ENCODE data around the gene HOXB2.

Gene HOXB2

DNA sequence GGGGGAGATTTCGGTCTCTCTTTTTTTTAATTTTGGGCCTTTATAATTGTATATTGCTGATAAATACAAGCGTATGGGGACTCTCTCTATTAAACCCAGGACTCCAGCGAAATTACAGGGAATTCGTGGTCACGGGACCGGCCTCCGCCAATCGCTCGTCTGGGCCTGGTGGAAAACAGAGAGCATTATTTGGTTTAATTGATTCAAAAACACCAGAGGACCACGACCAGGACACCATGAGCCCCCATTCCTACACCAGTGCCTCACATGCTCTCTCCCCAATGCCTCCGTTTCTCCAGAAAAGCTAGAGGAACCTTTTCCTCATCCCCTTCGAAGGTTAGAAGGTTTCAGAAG, at the start of gene HOXB2:
TSS of gene HOXB2 (minus strand) at position 88 of the 354 bp plus-strand sequence. CDS start 198 bp downstream, outside the sequence.
- no peak for DNase-seq

DNA sequence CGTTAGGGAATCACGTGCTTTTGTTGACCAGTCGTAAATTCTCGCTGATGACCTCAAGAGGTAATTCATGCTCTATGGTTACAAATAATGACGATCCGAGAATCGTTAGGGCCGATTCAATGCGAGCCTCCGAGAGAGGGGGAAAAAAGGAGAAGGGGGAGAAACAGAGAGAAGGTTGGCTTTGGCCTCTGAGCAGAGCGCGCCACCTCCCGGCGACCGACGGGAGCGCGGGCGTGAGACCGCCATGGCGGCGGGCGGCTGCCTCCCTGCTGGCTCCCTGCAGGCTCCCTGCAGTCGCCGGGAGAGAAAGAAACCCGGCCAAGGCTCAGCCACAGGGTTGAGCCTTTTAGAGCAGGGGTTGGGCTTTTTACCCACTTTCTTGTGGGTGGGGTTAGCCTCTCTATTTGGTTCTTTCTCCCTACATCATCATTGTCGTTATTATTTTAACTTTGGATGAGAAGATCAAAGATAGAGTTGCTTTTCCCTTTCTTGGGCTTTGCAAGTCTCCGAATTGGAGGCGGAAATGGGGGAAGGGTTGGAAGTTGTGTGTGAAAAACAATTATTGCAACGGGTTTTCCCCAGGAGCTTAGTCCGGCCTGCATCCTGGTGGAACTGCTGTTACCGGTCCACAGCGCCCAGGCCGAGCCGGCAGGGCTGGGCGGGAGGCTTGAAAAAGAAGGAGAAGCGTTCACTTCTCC, 49.1 kb upstream of the HOXB2 start:
- peak; percentile 73 for DNase-seq

DNA sequence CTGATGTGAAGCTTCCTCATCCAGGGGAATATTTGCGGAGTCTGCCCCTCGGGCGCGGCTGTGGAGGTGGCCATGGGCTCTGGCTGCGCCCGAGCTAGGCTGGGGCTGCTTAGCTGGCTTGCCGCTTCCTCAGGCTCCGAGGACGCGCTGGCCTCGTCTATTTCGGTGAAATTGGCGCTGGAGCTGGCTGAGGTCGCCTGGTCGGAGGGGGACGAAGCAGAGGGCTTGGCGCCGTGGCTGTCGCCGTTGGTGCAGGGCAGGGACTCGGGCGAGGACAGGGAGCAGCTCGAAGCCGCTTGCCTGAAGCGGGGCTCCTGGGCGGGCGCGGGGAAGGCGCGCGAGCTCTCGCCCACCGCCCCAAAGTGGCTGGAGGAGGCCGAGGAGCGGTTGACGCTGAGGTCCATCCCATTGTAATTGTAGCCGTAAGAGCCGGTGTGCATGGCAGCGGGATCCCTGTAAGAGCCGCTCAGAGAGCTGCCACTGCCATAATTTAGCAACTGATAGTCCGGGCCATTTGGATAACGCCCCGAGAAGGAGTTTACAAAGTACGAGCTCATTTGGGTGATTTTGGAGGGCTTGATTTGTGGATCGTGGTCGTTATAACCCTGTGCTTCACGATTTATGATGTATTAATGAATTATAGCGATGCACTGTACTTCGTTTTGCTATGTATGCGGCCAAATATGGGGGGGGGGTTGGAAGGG, 48.4 kb upstream of the HOXB2 start, which contains the start of gene HOXB5:
TSS of gene HOXB5 (minus strand) at position 654 of the 704 bp plus-strand sequence. CDS start at position 557, 97 bp downstream.
- no peak for DNase-seq

DNA sequence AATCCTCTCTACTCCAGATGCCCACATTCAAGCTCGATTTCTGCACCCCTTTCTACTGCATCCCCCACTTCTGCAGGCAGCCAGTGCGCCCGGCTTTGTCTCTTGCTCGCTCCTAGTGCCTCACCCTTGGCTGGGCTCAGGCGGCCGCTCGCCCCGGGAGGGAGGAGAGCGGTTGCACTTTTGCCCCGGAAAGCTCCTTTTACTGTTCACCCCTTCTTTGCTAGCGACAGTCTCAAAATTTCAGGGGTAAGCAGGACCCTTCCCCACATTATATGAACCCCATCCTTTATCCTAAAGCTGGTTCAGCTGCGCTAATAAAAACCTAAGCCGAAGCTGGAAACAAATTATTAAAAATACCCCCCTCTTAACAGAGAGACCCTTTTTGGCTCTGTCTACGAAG, 47.7 kb upstream of the HOXB2 start:
- DNase-seq, result no peak

DNA sequence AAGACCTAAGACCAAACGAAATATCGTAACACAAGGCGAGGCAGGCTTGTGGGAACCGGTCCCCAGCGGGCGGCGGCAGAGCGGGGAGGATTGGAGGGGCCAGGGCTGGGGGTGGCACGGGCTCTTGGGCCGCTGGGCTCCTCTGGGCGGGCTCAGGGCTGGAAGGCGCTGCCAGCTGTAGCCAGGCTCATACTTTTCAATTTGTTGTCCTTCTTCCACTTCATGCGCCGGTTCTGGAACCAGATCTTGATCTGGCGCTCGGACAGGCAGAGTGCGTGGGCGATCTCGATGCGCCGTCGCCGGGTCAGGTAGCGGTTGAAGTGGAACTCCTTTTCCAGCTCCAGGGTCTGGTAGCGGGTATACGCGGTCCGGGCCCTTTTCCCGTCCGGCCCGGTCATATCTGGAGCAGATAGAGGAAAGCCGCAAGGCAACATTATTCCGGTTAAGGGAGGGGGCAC, 47.2 kb upstream of the HOXB2 start:
- no peak for DNase-seq

DNA sequence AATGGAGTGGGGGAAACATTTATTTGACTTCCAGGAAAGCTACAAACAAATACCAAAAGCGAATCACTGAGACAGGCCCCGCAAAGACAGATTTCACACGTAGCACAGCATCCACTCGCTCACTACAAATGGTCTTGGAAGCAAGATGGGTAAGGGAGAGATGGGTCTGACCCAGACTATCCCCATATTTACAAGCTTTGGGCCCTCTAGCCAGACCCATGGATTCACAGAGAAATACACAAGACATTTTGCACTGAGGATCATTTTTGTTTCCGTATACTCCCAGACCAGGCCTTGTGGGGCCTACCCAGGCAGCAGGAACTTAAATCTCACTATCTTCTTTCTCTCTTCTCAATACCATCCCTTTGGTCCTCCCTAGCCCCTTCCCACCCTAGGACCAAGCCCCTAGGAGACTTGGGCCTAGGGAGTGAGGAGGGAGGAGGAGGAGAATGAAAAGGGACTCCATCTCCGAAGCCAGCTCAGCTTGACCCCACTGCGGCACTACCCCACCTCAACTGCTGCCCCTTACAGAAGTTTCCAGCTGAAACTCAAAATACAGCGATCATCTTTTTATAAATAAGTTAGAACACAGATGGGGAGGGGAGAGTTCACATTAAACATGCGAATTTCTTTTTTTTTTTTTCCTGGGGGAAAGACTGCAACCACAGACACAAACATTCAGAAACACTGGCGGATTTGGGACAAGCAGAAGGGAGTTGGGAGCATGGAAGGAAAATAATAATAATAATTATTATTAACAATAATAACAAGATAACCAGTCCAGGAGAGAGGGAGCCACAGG, 46.5 kb upstream of the HOXB2 start:
- DNase-seq, result no peak

DNA sequence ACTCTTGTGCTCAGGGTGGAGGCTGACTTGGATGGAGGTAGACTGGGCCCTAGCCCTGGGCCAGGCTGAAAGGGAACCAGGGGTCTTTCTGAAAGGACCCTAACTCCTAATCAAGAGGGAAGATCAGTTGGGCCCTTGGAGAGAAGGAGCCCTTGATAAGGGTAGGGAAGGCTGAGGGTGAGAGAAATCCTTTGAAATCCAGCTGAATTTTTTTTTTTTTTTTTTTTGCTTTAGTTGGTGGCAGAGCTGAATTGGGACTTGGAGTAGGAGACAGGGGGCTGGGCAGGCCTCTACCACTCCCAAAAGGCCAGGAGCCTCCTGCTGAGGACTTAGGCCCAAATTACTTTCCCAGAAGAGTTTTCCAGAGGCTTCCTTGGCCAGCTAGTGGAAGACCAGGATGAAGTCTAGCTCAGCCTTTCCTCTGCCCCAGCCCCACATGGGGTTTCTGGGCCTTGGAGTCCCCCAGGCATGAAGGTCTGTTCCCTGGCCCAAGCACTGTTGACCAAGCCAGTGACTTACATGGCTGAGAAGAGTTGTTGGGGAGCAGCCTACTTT, 45.8 kb upstream of the HOXB2 start:
- DNase-seq, result no peak

DNA sequence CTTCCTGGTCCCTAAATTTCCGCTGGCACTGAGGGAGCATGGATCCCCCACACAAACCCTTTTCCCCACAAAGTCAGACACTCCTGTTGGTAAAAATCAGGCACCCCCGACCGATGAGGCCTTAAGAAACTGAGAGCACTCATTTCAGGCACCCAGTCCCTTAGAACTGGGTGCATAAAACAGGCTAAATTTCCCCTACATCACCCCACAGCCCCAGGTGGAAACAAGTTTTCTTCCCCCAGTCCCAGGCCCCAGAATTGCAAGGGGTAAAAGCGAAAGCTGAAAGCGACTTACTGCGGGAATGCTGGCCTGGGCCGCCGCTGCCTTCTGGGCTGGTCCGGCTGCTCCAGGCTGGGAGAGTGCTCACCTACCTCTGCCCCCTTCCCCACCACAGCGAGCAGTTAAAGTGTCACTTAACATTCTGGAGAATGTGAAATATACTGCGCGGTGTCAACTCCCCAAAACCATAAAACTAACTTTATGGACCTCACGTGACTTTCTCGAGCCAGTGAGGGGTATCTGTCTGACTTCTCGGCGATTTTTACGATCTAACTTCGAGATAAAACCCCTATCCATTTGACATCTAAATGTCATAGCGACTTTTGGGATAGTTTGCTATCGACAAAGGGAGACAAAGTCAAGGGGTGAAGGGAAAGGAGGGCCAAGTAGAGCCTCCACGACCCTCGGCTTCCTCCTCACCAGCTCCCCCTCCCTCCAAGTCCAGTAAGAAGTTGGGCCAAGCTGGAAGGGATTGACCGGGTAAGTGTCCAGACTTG, 45.1 kb upstream of the HOXB2 start, which contains the start of gene HOXB3:
TSS of gene HOXB3 (minus strand) at position 411 of the 776 bp plus-strand sequence. CDS start 37,767 bp downstream, outside the sequence.
- DNase-seq, result no peak

DNA sequence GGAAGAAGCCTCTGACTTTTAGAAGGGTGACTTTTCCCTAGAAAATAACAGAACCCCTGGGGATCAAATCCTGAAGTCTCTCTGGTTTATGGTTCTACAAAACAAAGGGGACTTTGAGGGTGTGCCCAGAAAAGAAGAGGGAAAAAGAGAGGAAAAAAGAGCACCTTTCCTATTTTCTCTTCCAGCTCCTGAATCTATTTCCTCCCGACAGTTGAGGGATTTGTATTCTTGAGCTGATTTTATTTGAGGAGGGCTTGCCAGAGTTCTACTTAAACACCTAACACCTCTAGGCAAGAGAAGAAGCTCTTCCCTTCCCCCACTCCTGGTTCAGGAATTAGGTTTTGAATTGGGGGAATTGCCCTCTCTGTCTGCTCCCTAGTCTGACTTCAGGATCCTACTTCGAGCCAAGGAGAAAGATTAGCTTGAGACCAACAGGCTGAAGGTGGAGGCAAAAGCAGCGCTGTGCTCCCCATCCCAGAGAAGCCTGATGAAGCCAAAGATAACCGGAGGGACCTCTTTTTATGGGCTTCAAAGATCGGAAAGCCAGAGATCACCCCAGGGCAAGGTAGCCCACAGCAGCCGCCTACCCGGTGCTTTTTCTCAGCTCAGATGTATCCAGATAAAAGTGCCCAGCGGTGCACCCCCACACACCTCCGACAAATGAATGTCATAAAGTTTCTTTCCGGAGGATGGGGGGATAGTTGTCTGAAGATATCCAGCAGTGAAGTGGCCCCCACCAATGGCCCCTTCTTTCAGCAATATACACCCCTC, 44.3 kb upstream of the HOXB2 start:
- DNase-seq, result no peak

DNA sequence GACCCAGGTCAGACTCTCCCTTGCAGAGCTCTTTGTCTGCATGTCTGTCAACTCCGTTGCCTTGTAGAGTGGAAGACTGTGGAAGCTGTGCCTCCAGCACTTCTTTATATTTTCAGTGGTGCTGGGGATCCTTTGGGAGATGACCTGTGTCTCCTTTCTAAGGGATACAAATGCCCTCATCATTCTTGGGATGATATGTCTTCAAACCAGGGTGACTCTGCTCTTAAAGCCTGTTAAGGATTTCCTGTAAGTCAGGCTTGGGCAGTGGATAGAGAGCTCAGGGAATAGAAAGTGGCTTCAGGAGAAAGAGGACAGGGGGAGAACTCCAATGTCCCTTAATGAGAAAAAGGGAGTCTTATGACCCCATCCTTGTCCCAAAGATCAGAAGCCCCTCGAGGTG, 43.6 kb upstream of the HOXB2 start:
- DNase-seq, result no peak

DNA sequence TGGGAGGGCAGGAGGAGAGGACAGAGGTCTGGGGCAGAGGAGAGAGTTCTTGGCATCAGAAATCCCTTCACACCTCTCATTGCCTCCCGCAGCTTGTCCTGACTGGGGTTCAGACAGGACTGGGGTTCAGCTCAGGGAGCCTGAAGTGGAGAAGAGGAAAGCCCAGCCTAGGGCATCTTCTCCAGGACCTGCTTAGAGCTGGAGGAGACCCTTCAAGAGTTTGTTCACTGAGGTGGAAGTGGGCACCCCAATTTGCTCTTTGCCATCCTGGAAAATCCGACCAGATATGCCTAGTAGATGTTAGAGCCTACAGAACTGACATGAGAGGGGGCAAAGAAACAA, 43.1 kb upstream of the HOXB2 start:
- no peak for DNase-seq

DNA sequence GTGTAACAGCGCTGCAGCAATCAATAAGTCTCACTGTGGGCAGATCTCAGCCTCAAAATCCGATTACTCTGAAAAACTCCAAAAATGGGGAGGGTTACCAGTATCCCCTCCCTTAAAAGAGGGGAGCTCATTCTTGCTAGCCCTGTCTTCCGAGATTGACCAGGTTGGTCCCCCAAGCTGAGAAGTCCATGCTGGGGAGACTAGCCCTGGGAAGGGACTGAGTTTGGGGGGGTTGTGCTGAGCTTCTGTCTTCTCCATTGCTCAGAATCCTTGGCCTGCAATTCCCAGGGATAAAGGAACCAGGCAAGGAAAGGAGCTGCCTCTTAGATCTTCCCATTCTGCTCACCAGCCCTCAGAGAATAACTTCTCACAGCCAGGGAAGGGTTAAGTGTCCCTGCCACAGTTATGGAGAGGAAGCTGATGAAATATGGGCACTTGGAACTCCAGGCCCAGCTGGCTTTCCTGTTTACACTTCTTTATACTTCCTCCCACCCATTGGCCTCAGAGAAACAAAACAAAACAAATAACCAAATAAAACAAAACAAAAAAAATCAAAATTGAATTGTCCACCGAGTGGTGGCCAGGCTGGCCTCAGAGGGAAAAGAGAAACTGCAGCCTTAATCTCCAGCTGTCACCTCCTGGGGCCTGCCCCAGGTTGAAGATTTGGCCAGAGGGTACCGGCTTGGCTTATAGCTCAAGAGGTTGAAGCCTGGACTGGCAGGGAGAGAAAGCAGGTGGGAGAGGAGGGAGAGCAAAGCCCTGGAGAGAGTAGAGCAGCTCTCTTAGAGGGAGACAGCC, 42.6 kb upstream of the HOXB2 start:
- DNase-seq, result no peak

DNA sequence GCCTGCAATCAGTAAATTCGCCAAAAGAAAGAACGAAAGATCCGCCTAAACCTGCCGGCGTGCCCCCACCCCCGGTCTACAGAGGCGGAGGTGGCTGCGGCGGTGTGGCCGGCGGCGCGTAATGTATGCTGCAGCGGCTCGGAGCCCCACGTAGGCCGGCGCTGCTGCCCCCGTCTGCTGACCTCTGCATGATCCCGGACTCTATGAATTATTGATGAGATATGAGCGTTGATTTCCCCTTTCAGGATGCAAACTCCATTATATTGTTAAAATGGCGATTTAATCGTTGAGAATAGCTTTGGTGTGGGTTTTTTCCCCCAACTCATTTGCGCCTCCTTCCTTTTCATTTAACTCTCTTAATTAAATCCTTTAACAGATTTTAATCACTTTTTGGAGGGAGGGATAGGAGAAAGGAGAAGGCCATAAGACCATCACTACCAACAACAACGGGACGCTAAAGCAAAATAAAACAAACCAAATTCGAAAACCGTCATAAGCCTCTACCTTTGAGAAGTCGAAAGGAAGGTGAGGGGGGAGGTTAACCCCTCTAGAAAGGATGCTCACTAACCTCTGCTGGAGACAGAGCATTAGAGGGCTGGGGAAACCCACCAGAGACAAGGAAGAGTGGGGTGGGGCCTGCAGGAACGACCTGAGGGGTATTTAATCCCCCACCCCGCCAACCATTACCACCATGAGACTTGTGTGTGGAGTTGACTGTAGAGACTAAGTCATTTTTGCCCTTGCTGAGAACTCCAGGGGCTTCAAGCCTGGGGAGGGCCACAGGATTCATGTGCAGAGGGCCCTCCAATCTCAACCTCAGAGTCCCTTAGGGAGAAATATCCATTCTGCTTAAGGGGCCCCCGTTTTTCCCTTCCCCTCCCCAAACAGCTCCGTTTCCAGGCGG, 41.7 kb upstream of the HOXB2 start:
- no peak for DNase-seq

DNA sequence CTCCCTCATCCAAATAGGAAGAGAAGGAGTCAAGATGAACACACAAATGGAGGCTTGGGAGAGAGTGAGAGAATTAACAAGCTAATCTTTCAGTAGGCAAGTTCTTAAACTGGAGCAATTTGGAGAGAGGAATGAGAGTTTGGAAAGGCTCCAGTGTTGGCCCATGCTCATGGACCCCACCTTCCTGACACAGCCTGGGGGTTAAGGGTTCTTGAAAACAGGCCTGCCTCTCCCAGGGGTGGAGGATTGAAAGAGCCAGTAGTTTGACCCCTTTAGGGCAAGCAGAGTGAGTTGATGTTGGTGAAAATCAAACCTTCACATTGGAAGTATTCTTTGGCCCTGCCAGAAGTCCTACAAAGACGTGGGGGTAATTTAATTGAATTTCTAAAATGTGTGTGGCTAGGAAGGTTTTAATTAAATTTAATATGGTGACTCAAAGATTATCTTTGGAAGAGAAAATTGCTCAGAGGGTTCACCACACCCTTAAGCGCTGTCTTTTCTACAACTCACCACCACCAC, 39.4 kb upstream of the HOXB2 start:
- DNase-seq, result no peak

DNA sequence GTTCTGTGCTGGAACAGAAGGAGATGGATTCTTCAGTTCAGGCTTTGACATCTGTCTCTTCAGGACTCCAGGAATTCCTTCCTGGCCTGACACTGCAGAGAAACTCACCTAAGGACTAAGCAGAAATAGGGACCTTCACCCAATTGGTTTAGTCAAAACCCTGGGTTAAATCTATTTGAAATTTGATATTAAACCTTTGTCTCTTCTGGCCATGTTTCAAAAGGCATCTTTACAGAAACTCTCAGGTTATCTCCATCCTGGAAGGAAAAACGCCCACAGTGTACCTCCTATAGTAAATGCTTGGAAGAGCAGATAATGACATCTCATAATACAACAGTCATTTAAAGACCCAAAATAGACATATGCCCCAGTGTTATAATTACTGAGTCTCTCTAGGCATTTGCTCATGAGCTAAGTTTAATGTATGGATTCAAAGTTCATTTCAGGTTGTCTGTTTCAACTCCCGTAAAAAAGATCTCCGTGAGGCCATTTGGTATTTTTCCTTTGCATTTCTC, 38.9 kb upstream of the HOXB2 start:
- no peak for DNase-seq

DNA sequence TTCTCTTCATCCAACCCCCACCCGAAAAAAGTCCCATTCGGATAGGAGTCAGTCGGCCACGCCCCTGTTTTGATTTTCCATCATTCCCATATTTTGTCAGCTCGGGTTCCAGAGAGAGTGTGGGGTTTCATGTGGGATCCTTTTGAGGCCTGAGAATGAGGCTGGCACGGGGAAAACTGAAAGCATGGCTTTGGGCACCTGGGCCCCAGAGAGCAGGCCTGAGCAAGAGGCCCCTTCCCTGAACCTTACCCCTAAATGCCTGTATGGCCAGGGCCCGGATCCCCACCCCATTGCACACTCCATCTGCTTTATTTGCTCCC, 37.8 kb upstream of the HOXB2 start:
- no peak for DNase-seq

DNA sequence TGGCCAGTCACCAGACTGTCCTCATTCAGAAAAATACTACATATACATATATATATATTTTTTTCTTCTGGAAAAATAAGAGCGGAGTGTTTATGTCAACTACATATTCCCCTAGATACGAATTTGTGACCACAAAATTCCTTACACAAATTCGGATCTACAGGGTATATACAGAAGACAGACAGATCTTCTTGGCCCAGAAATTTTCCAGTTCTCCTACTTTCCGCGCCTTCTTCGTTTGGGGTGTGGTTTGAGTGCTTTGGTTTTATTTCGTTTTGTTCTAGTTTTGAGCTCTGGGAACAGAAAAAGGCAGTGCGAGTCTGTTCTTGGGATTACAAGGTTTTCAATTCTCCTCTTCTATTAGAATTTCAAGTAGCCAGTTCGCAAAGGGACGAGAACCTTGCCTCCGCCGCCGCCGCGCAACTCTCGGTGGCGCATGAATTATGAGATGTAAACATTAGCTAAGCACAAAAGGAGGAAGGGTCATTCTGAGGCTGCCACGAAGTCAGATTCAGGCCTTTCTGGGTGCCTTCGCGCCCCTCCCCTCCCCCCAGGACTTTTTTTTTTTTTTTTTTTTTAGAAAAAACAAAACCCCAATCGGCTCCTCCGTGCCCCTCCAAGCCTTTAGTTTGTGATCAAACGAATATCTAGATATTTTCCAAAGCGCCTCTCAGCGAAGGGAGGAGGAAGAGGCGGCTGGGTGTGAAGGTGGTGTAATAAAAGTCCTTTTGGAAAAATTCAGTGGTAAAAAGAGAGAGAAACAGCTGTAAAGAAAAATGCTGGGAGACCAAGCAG, 35.0 kb upstream of the HOXB2 start:
- DNase-seq, result no peak

DNA sequence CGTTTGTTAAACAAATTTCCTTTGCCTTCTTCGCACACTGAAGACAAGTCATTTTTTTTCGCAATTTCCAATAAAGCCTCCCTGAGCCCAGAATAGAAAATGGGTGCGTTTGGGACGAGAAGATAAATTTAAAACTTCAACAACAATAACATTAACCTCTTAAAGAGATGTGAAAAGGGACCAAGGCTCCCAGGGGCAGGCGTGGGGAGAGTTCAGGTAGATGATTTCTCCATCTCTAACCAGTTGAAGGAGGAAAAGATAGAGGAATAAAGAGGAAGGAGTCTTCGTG, 34.5 kb upstream of the HOXB2 start:
- no peak for DNase-seq

Measured in CD4-positive, alpha-beta T cell treated with Interleukin-15 for 1 hour (primary cell).